Duodenal mucosa (tissue), 2 donors: ENCODE data around the gene GNAI3.

Source experiments
- H3K27ac ChIP-seq: one replicate; pipeline ENCODE4 v1.7.0; 2013; ENCODE audit warnings: low read depth, low read length
- H3K27me3 ChIP-seq, 2 donors: one replicate each; pipeline ENCODE4 v1.7.0; 2013; ENCODE audit warnings: low read length in 2 of 2, control low read depth in 1 of 2; ENCODE audit not compliant: insufficient read depth in 2 of 2, control insufficient read depth in 1 of 2
- H3K36me3 ChIP-seq, 2 donors: one replicate each; pipeline ENCODE4 v1.7.0; 2013; ENCODE audit warnings: low read length in 2 of 2, control low read depth in 1 of 2; ENCODE audit not compliant: insufficient read depth in 2 of 2, control insufficient read depth in 1 of 2
- H3K4me1 ChIP-seq, 2 donors: one replicate each; pipeline ENCODE4 v1.7.0; 2013; ENCODE audit warnings: low read length in 2 of 2, control low read depth in 1 of 2; ENCODE audit not compliant: insufficient read depth in 2 of 2, control insufficient read depth in 1 of 2
- H3K4me3 ChIP-seq, 2 donors: one replicate each; pipeline ENCODE4 v1.7.0; 2013; ENCODE audit warnings: low read length in 2 of 2, low read depth in 1 of 2
- H3K9ac ChIP-seq, 2 donors: one replicate each; pipeline ENCODE4 v1.7.0; 2013; ENCODE audit warnings: low read length in 2 of 2, low read depth in 1 of 2
- H3K9me3 ChIP-seq, 2 donors: one replicate each; pipeline ENCODE4 v1.7.0; 2013; ENCODE audit warnings: low read length in 2 of 2, control low read depth in 1 of 2; ENCODE audit not compliant: control insufficient read depth in 1 of 2

The GNAI3 gene

DNA sequence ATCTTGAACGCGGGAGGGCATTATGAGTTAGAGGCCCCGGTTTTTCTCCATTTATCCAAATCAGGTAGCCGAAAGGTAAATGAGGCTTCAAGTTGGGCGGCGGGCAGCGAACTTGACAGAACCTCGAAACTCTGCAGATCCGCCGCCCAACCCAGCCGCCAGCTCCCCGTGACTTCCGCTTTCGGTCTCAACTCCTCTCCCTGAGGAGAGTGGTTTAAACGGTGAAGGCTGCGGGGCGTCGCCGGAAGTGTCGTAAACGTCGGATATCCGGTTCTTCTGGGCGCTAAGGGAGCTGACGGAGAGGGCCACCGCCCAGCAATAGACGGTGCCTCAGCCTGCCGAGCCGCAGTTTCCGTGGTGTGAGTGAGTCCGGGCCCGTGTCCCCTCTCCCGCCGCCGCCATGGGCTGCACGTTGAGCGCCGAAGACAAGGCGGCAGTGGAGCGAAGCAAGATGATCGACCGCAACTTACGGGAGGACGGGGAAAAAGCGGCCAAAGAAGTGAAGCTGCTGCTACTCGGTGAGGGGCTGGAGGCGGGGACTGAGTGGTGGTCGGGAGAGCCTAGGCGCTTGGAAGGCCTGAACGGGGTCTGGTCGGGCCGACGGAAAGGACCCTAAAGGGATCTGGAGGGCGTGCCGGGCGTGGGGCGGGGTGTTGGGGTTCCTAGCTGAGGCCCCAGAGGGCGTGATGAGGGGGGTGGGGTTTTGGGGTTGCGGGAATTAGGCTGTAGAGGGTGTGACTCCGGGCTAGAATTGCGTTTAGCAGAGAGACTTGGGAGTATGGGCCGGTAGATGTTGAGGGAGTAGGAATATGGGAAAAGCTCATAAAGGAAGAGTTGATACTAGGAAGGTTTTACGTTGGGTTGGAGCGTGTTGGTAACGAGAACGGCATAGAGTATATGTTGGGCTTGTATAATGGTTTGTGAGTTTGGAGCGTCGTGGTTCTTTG, at the start of gene GNAI3:
GNAI3 (plus strand) TSS at position 295 of the 947 bp plus-strand sequence; CDS start at position 401, 106 bp downstream.
- peak within 1 kb of the TSS; percentile 95 to 99 for H3K9ac ChIP-seq
- peak within 1 kb of the TSS; percentile 98 for H3K27ac ChIP-seq
- no peaks in the 10 kb centered on the region for H3K27me3 ChIP-seq
- H3K4me1 ChIP-seq, result peaks cover 17 to 51% of the 10 kb centered on the region in 2 donors
- H3K36me3 ChIP-seq, result no peaks in the 10 kb centered on the region
- H3K9me3 ChIP-seq, result no peaks in the 10 kb centered on the region
- H3K4me3 ChIP-seq, result peak within 1 kb of the TSS; percentile 84 to 94

DNA sequence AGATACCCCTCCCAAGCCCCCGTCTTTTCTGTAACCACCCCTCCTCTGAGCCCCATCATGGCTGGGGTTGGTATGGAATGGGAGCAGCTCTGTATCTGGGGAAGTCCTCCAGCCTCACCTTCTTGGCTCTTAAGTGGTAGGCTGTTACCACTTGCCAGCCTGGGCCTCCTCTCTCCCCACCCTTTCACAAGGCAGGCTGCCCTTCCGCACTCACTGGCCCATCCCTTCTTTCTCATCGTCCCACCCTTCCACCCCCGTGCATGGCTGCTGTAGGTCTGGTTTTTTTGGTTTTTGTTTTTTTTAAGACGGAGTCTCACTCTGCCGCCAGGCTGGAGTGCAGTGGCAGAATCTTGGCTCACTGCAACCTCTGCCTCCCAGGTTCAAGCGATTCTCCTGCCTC, 49.3 kb upstream of the GNAI3 start:
- H3K4me1 ChIP-seq, result peaks cover 50 to 53% of the 10 kb centered on the region in 2 donors
- H3K9ac ChIP-seq, result no peak overlapping the region
- peaks cover 16 to 38% of the 10 kb centered on the region in 2 donors for H3K36me3 ChIP-seq
- no peak overlapping the region for H3K4me3 ChIP-seq
- H3K9me3 ChIP-seq, result no peaks in the 10 kb centered on the region
- no peak overlapping the region for H3K27ac ChIP-seq
- H3K27me3 ChIP-seq, result no peaks in the 10 kb centered on the region

- Histone ChIP-seq H3K9me3 (no peaks in the 10 kb centered on the region), H3K9ac (no peak overlapping the region), H3K27me3 (no peaks in the 10 kb centered on the region), H3K36me3 (peaks cover 16 to 38% of the 10 kb centered on the region in 2 donors), H3K27ac (no peak overlapping the region), H3K4me1 (peaks cover 47 to 58% of the 10 kb centered on the region in 2 donors), H3K4me3 (no peak overlapping the region)
Measured at GRCh38 chr1:109499661-109500536, 48.5 kb upstream of the GNAI3 start.

DNA sequence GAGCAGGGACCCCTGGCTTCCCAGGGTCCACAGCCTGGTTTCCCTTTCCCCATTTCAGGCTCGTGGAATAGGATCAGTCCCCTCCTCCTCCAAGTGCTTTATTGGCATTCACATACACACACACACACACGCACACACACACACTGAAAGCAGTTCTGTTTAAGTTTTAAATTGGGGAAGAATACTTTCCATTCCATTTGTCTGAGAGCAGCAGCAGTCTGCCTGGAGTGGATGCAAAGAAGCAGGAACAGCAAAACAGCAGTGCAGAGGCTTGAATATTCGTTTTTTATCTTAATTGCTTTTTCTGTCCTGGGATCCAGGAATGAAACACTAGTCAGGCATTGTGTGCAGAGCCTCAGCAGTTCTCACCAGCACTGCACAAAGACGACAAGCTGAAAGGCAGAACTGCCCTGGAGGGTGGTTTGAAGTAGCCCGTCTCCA, 47.5 kb upstream of the GNAI3 start:
- no peak overlapping the region for H3K9ac ChIP-seq
- peaks cover 44 to 55% of the 10 kb centered on the region in 2 donors for H3K4me1 ChIP-seq
- no peak overlapping the region for H3K27ac ChIP-seq
- H3K9me3 ChIP-seq, result no peaks in the 10 kb centered on the region
- no peaks in the 10 kb centered on the region for H3K27me3 ChIP-seq
- H3K4me3 ChIP-seq, result no peak overlapping the region
- peaks cover 14 to 33% of the 10 kb centered on the region in 2 donors for H3K36me3 ChIP-seq

- H3K9me3 ChIP-seq, result no peaks in the 10 kb centered on the region
- H3K9ac ChIP-seq, result peak overlapping the region in 1 of 2 donors; percentile 4
- H3K27ac ChIP-seq, result no peak overlapping the region
- no peaks in the 10 kb centered on the region for H3K27me3 ChIP-seq
- no peak overlapping the region for H3K4me3 ChIP-seq
- peaks cover 44 to 55% of the 10 kb centered on the region in 2 donors for H3K4me1 ChIP-seq
- peaks cover 8 to 25% of the 10 kb centered on the region in 2 donors for H3K36me3 ChIP-seq
Measured at GRCh38 chr1:109501644-109502363, 46.6 kb upstream of the GNAI3 start.

DNA sequence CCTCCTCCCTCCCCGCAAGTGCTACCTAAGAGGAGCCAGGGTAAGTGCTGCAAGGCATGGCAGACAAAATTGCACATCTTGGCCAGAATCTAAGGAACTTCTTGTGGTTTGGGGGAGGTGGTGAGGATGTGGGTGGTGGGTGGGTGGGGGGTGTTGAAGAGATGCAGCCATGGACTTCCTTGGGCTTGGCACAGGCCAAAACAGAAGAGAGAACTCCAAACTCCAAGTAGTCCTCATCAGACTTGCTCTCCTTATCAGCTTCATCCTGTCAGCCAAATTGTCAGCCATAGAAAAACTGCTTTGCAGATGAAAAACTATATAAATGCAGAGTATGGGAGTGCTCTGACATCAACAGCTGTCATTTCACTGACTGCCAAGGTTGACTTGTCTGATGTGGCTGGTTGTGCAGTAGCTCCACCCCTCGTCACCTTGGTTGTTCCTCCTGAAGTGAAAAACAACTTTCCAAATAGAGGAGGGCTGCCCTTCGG, 46.0 kb upstream of the GNAI3 start:
- Histone ChIP-seq H3K4me3 (no peak overlapping the region), H3K36me3 (peaks cover 3 to 19% of the 10 kb centered on the region in 2 donors), H3K27ac (no peak overlapping the region), H3K9me3 (no peaks in the 10 kb centered on the region), H3K27me3 (no peaks in the 10 kb centered on the region), H3K9ac (no peak overlapping the region), H3K4me1 (peaks cover 44 to 54% of the 10 kb centered on the region in 2 donors)

GRCh38 chr1:109503935-109504334, 44.5 kb upstream of the GNAI3 start:
- H3K27ac ChIP-seq, result no peak overlapping the region
- no peak overlapping the region for H3K4me3 ChIP-seq
- peaks cover 44% of the 10 kb centered on the region in 2 donors for H3K4me1 ChIP-seq

DNA sequence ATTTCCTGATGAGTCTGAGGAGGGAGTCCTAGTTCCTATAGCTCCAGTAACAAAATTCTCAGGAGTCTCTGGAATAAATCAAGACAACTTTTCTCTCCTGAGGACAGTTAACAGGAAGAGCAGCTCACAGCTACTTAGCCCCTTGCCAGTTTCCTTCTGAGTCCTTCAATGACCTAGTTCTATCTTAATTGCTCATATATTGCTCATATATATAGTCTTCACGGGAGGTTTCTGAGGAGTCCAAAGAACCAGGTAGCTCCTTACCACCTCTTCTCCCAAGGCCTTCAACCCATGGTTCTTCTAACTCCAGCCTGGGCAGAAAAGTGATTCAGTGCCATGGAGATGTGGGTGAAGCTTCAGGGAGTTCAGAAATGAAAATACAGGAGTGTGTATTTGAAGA, 43.4 kb upstream of the GNAI3 start:
- Histone ChIP-seq H3K27me3 (no peaks in the 10 kb centered on the region), H3K4me1 (peaks cover 40 to 41% of the 10 kb centered on the region in 2 donors), H3K4me3 (no peak overlapping the region), H3K9ac (no peak overlapping the region), H3K36me3 (peaks cover 0 to 11% of the 10 kb centered on the region in 2 donors), H3K27ac (no peak overlapping the region), H3K9me3 (no peaks in the 10 kb centered on the region)

More at GRCh38 chr1:109503935-109504334, 44.5 kb upstream of the GNAI3 start:
- Histone ChIP-seq H3K27me3 (no peaks in the 10 kb centered on the region), H3K9me3 (no peaks in the 10 kb centered on the region), H3K9ac (no peak overlapping the region), H3K36me3 (peaks cover 0 to 11% of the 10 kb centered on the region in 2 donors)

GRCh38 chr1:109508001-109508872, 40.2 kb upstream of the GNAI3 start:
- H3K9me3 ChIP-seq, result no peaks in the 10 kb centered on the region
- peak overlapping the region in 1 of 2 donors; percentile 81 for H3K4me3 ChIP-seq
- H3K36me3 ChIP-seq, result no peaks in the 10 kb centered on the region
- H3K27me3 ChIP-seq, result no peaks in the 10 kb centered on the region
- peaks cover 23 to 26% of the 10 kb centered on the region in 2 donors for H3K4me1 ChIP-seq
- H3K9ac ChIP-seq, result no peak overlapping the region
- H3K27ac ChIP-seq, result no peak overlapping the region
